Loucy (cell line): Measurements from ENCODE around the gene LYSMD4.

Source experiments
- EZH2phosphoT487 ChIP-seq: fragments of 200-600 bp; IDR thresholded peaks from 2 replicates; pipeline ENCODE4 v1.6.1; 2018; ENCODE audit warnings: antibody characterized with exemption, mild to moderate bottlenecking, moderate library complexity, borderline replicate concordance
- TF ChIP-seq, protein P1 (sequence below): fragments of 200-600 bp; sonication (generic); conservative IDR thresholded peaks from 2 replicates; pipeline ENCODE4 v1.5.1; 2014; ENCODE audit warnings: mild to moderate bottlenecking, antibody characterized with exemption, low read length

- TF ChIP-seq, protein P1, sequence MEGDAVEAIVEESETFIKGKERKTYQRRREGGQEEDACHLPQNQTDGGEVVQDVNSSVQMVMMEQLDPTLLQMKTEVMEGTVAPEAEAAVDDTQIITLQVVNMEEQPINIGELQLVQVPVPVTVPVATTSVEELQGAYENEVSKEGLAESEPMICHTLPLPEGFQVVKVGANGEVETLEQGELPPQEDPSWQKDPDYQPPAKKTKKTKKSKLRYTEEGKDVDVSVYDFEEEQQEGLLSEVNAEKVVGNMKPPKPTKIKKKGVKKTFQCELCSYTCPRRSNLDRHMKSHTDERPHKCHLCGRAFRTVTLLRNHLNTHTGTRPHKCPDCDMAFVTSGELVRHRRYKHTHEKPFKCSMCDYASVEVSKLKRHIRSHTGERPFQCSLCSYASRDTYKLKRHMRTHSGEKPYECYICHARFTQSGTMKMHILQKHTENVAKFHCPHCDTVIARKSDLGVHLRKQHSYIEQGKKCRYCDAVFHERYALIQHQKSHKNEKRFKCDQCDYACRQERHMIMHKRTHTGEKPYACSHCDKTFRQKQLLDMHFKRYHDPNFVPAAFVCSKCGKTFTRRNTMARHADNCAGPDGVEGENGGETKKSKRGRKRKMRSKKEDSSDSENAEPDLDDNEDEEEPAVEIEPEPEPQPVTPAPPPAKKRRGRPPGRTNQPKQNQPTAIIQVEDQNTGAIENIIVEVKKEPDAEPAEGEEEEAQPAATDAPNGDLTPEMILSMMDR = no peak
- TF ChIP-seq EZH2phosphoT487 = no peak
Measured at GRCh38 chr15:99683000-99683670, 50.1 kb downstream of the LYSMD4 start.
